Colonic mucosa (tissue), 4 donors: ENCODE measurements around the gene PLCD1. TPM values are rescaled to one million over a fixed set of nuclear protein-coding genes. Genes with fewer than 3 reads are reported as not detected.

Experiments used
- DNase-seq: peaks from one replicate; pipeline ENCODE4 v3.0.0-alpha.2; 2020
- H3K27ac ChIP-seq: fragments of 200-600 bp; one replicate; pipeline ENCODE4 v1.8.0; 2021
- H3K27me3 ChIP-seq: fragments of 200-600 bp; one replicate; pipeline ENCODE4 v1.8.0; 2021
- H3K36me3 ChIP-seq: fragments of 200-600 bp; one replicate; pipeline ENCODE4 v1.8.0; 2021
- H3K4me1 ChIP-seq: fragments of 200-600 bp; one replicate; pipeline ENCODE4 v1.8.0; 2021; ENCODE audit warnings: mild to moderate bottlenecking
- H3K4me3 ChIP-seq: fragments of 200-600 bp; one replicate; pipeline ENCODE4 v1.8.0; 2021
- H3K9ac ChIP-seq, 2 donors: one replicate each; pipeline ENCODE4 v1.7.0; 2013; ENCODE audit warnings: control low read depth in 2 of 2, low read depth in 2 of 2, low read length in 2 of 2
- H3K9me3 ChIP-seq: fragments of 200-600 bp; one replicate; pipeline ENCODE4 v1.8.0; 2021
- intact Hi-C: fragments of 100-400 bp; cut with DNase I; formaldehyde crosslinking; loops from one replicate; pipeline ENCODE4 v1.14.1; 2022
- total RNA-seq, 2 donors: library from RNA; stranded (reverse); fragmentation: NEBNext Ultra II Directional in 1 of 2; extraction: Animal tissue kit (Norgen Biotek cat#: 25700) in 1 of 2; gene quantifications; one replicate each; pipeline ENCODE4 v1.2.1, GENCODE V29; 2021
- TF ChIP-seq, protein P1 (sequence below): fragments of 200-600 bp; IDR thresholded peaks from one replicate; pipeline ENCODE4 v1.8.0; 2022; ENCODE audit warnings: antibody characterized with exemption, mild to moderate bottlenecking
- donor health status: healthy.
- donor health status: DM: no; HTN: no; CAD: no.
- donor health status: DM: no; HTN: no; CAD: no.

PLCD1 gene
- total RNA-seq, 2 donors from 2014 or later = 46.8 to 70.0 TPM

DNA sequence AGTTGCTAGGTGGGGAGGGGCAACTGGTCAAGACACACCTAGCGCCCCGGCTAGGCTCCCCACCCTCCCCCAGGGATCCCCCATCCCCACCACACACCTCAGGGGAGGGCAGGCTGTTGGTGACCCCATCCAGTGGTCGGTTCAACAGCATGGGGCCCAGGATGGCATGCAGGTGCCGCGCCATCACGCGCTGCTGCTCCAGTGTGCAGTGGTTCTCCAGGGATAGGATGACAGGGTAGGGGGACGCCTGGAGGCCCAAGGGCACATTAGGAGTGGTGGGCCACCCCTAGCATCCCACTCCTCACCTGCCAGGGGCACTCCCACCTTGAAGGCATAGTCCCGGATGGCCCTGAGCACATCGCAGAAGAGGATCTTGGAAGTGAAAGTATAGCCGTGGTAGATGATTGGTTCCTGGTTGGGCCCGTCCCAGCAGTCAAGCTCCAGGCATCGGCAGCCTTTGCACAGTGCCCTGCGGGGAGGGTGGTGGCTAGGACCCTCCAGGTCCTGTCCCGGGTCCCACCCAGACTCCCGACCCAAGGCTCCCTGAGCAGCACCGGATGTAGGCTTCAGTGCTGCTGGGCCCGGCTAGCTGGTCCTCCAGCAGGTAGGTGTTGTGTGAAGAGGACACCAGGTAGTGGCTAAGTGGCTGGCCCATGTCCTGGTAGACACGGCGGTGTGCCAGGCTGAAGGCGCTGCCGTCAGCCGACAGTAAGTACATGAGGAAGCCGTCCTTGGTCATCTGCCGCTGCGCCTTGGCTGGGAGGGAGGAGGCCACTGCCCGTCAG lies 19.4 kb downstream of the PLCD1 start:
- H3K4me3 ChIP-seq = no peak overlapping the region
- intact Hi-C loops = no loop called here
- no peak for DNase-seq
- no peak overlapping the region for H3K27ac ChIP-seq
- H3K9ac ChIP-seq = no peak overlapping the region
- H3K27me3 ChIP-seq = no peaks in the 10 kb centered on the region
- peaks cover 6% of the 10 kb centered on the region for H3K4me1 ChIP-seq
- H3K9me3 ChIP-seq = no peaks in the 10 kb centered on the region
- TF ChIP-seq, protein P1, sequence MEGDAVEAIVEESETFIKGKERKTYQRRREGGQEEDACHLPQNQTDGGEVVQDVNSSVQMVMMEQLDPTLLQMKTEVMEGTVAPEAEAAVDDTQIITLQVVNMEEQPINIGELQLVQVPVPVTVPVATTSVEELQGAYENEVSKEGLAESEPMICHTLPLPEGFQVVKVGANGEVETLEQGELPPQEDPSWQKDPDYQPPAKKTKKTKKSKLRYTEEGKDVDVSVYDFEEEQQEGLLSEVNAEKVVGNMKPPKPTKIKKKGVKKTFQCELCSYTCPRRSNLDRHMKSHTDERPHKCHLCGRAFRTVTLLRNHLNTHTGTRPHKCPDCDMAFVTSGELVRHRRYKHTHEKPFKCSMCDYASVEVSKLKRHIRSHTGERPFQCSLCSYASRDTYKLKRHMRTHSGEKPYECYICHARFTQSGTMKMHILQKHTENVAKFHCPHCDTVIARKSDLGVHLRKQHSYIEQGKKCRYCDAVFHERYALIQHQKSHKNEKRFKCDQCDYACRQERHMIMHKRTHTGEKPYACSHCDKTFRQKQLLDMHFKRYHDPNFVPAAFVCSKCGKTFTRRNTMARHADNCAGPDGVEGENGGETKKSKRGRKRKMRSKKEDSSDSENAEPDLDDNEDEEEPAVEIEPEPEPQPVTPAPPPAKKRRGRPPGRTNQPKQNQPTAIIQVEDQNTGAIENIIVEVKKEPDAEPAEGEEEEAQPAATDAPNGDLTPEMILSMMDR = no peak
- no peaks in the 10 kb centered on the region for H3K36me3 ChIP-seq

DNA sequence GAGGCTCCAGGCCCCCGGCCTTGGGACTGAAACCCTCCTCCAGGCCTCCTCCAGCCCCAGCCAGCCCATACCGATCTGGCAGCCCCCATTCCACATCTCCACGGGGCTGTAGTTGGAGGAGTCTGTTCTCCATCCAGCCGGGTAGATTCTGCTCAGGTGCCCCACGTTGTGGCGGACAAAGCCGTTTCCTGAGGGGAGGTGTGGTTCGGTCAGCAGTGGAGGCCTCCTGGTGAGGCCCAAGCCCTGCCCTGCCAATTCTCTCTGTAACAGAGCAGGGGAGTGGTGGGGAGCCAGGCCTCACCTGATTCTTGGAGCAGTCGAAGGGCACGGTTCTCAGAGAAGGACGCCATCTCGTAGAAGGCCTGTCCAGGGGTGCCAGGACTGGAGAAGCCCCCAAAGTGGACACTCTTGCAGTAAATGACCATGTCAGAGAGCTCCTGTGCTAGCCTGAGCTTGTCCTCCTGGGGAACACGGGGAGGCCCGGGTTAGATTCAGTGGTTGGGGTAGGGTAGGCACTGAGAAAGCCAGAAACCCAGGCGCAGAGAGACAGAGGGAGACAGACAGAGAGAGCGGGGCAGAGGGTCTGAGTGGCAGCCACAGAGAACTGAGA lies 20.4 kb downstream of the PLCD1 start:
- Histone ChIP-seq H3K9ac (no peak overlapping the region), H3K9me3 (no peaks in the 10 kb centered on the region), H3K4me1 (peaks cover 7% of the 10 kb centered on the region), H3K27me3 (no peaks in the 10 kb centered on the region), H3K27ac (no peak overlapping the region), H3K4me3 (no peak overlapping the region), H3K36me3 (no peaks in the 10 kb centered on the region)
- no peak for DNase-seq
- TF ChIP-seq, protein P1 = no peak
- intact Hi-C loops = no loop called here

DNA sequence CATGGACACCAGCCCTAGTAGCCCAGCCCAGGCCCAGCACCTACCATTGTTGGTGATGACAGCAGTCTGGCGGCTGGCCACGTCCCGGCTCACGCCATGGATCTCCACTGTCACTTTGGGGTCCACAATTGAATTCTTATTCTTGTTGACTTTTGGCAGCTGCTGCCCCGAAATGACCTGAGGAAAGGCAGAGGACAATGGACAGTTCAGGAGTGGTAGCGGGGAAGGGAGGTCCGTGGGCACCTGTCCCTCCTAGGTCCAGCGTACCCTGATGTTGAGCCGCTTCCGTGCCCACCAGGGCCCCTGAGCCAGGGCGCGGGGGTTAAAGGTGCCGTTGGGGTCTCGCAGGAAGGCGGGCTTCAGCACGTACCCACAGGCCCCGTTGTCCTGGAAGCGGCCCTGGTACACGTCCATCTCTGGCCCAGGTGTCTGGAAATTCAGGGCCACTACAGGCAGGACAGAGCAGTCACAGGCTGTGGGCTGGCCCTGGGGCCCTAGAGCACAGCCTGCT lies 21.2 kb downstream of the PLCD1 start:
- no peaks in the 10 kb centered on the region for H3K9me3 ChIP-seq
- DNase-seq = no peak
- no peaks in the 10 kb centered on the region for H3K36me3 ChIP-seq
- intact Hi-C loops = no loop called here
- no peak overlapping the region for H3K27ac ChIP-seq
- TF ChIP-seq, protein P1 = no peak
- no peak overlapping the region for H3K9ac ChIP-seq
- H3K27me3 ChIP-seq = no peaks in the 10 kb centered on the region
- H3K4me1 ChIP-seq = peaks cover 15% of the 10 kb centered on the region
- H3K4me3 ChIP-seq = no peak overlapping the region

DNA sequence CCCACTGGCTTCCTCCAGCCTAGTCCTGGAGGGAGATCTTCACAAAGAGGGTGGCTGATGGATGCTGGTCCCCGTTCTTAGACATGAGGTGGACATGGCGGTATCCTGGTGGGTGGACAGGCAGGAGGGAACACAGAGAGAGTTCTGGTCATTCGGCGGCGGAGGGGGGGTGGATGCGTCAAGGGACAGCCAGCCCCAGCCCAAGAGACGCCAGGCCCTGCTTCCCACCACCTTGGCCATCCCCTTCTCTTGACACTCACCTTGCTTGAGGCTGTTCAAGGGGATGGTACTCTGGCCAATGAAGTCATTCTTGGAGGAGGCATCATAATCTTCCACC lies 21.7 kb downstream of the PLCD1 start:
- no peaks in the 10 kb centered on the region for H3K9me3 ChIP-seq
- H3K27ac ChIP-seq = no peak overlapping the region
- no peaks in the 10 kb centered on the region for H3K27me3 ChIP-seq
- TF ChIP-seq, protein P1 = no peak
- intact Hi-C loops = no loop called here
- H3K36me3 ChIP-seq = no peaks in the 10 kb centered on the region
- DNase-seq = no peak
- no peak overlapping the region for H3K9ac ChIP-seq
- no peak overlapping the region for H3K4me3 ChIP-seq
- H3K4me1 ChIP-seq = peaks cover 19% of the 10 kb centered on the region

DNA sequence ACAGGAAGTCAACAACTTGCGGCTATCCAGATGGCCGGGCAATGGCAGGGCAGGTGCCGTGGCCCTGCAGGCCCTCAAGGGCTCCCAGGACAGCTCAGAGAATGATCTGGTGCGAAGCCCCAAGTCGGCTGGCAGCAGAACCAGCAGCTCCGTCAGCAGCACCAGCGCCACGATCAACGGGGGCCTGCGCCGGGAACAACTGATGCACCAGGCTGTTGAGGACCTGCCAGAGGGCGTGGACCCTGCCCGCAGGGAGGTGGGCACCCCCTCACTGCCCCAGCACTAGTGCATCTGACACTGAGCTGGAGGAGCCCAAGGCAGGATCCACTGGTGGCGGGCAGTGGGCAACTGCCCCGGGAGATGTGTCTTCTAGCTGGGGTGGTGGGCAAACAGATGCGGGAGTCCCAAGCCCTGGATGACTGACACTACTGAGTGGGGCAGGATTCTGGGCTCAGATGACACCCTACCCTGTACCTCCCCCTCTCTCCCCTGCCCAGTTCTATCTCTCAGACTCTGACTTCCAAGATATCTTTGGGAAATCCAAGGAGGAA lies 22.9 kb downstream of the PLCD1 start:
- H3K27ac ChIP-seq = no peak overlapping the region
- no peak overlapping the region for H3K4me3 ChIP-seq
- H3K4me1 ChIP-seq = peaks cover 20% of the 10 kb centered on the region
- no peak for DNase-seq
- H3K9me3 ChIP-seq = no peaks in the 10 kb centered on the region
- intact Hi-C loops = no loop called here
- H3K36me3 ChIP-seq = peaks cover 2% of the 10 kb centered on the region
- H3K9ac ChIP-seq = no peak overlapping the region
- TF ChIP-seq, protein P1 = no peak
- H3K27me3 ChIP-seq = no peaks in the 10 kb centered on the region
